GM21619 (cell line): Measurements from ENCODE around the gene RPS28.
"Not testable (repeated sequence)": the region's sequence is repeated elsewhere in the genome, so short reads cannot be mapped to it uniquely, and the experiment has no call there.

Experiments
- ATAC-seq: cut with Tn5 transposase; IDR thresholded peaks from one replicate; pipeline ENCODE4 v1.9.1; 2021; ENCODE audit not compliant: unreplicated experiment

Gene RPS28

GRCh38 chr19:8321067-8321985, at the start of gene RPS28, which contains the start of gene NDUFA7:
Gene RPS28, plus strand, starts transcription at chr19:8321496. Its CDS starts 35 bp downstream, at chr19:8321531.
Gene NDUFA7, minus strand, starts transcription at chr19:8321375. Its CDS starts 17 bp downstream, at chr19:8321358.
- peak; percentile 91 for ATAC-seq

GRCh38 chr19:8276508-8276907, 44.8 kb upstream of the RPS28 start:
- ATAC-seq, result not testable (repeated sequence)

- ATAC-seq, result not testable (repeated sequence)
These were observed 30.0 kb upstream of the RPS28 start for GRCh38 chr19:8291337-8291736.

- ATAC-seq, result no peak
These were observed 19.0 kb upstream of the RPS28 start for GRCh38 chr19:8302357-8302691.

- ATAC-seq, result no peak
These were observed 18.6 kb upstream of the RPS28 start for GRCh38 chr19:8302734-8303133.

GRCh38 chr19:8304841-8305621, 16.3 kb upstream of the RPS28 start:
- ATAC-seq, result no peak

- no peak for ATAC-seq
These were observed 15.5 kb upstream of the RPS28 start for GRCh38 chr19:8305798-8306197.

GRCh38 chr19:8306235-8307054, 14.9 kb upstream of the RPS28 start:
- ATAC-seq, result no peak

GRCh38 chr19:8307400-8307964, 13.8 kb upstream of the RPS28 start:
- ATAC-seq, result no peak

- ATAC-seq, result peak; percentile 75
These were observed 13.1 kb upstream of the RPS28 start, which contains the start of gene CD320 for GRCh38 chr19:8307965-8308866. Gene CD320, minus strand, starts transcription at chr19:8308358. Its CDS starts 68 bp downstream, at chr19:8308290.

GRCh38 chr19:8308891-8309291, 12.4 kb upstream of the RPS28 start:
- no peak for ATAC-seq

GRCh38 chr19:8310342-8311055, 10.8 kb upstream of the RPS28 start:
- no peak for ATAC-seq

GRCh38 chr19:8311461-8312260, 9.6 kb upstream of the RPS28 start:
- no peak for ATAC-seq

GRCh38 chr19:8314981-8315640, 6.2 kb upstream of the RPS28 start:
- ATAC-seq, result not testable (repeated sequence)

- ATAC-seq, result no peak
These were observed 4.8 kb upstream of the RPS28 start for GRCh38 chr19:8316351-8317125.

- ATAC-seq, result not testable (repeated sequence)
These were observed 2.5 kb upstream of the RPS28 start for GRCh38 chr19:8318835-8319234.
